K562 (cell line): ENCODE results near the gene MAP2. TPM values are rescaled to one million over a fixed set of nuclear protein-coding genes. Genes with fewer than 3 reads are reported as not detected.

Experiments
- ATAC-seq: fragments of 200-7000 bp; cut with Tn5 transposase; 3 replicates; pipeline ENCODE4 v1.9.1; 2020; ENCODE audit warnings: moderate library complexity
- BruUV-seq: library from RNA; stranded (reverse); fragments of 400-500 nt; replicated peaks from 2 replicates; lab custom pipeline; 2021; lab: Mats Ljungman, UMichigan
- CTCF ChIA-PET: fragments of 300-600 bp; formaldehyde crosslinking; extraction: SDS; loops from one replicate; lab custom pipeline; 2021; ENCODE audit warnings: low intra/inter-chr PET ratio; lab: Yijun Ruan, JAX
- POLR2A ChIA-PET: fragments of 300-600, 350-650 bp; sonication (Branson Sonifier 250); formaldehyde crosslinking; extraction: SDS; loops from one replicate; lab custom pipeline; 2021; ENCODE audit warnings: antibody characterized with exemption, inconsistent platforms; lab: Yijun Ruan, JAX
- DNase-seq, 4 experiments: peaks; one replicate each; pipeline versions ENCODE4 v3.0.0 to v3.0.0-alpha.2; 2011 to 2018; ENCODE audit warnings: low spot score in 3 of 4, mixed read lengths in 3 of 4; ENCODE audit errors: extremely low read depth in 1 of 4
- FAIRE-seq: peaks from 2 replicates; lab custom pipeline; 2011; peaks lifted over from hg19 to GRCh38; lab: Jason Lieb, UNC
- H2AFZ ChIP-seq: 2 replicates; pipeline ENCODE4 v1.6.0; 2011; ENCODE audit warnings: low read depth, low read length, control low read depth, inconsistent platforms
- H3K27ac ChIP-seq: fragments of 200-600 bp; 3 replicates; pipeline ENCODE4 v1.8.0; 2011; ENCODE audit warnings: low read depth, mild to moderate bottlenecking, control low read depth, inconsistent platforms, low read length, moderate library complexity, mixed read lengths; ENCODE audit errors: extremely low read depth
- H3K27me3 ChIP-seq, 2 experiments: fragments of 300-600 bp in 1 of 2; 2 replicates in 1 of 2; 3 replicates in 1 of 2; pipeline versions ENCODE4 v1.6.0 to v1.8.0; 2011; ENCODE audit warnings: inconsistent platforms in 2 of 2, low read length in 2 of 2, mild to moderate bottlenecking in 1 of 2, mixed read lengths in 1 of 2, moderate library complexity in 1 of 2; ENCODE audit not compliant: control insufficient read depth in 2 of 2, insufficient read depth in 2 of 2
- H3K36me3 ChIP-seq: fragments of 300-600 bp; 3 replicates; pipeline ENCODE4 v1.8.0; 2011; ENCODE audit warnings: mild to moderate bottlenecking, low read length, inconsistent platforms; ENCODE audit not compliant: control insufficient read depth, insufficient read depth
- H3K4me1 ChIP-seq, 2 experiments: fragments of 200-600 bp in 1 of 2; replicated peaks in 1 of 2; 2 replicates in 1 of 2; 3 replicates in 1 of 2; pipeline versions ENCODE4 v1.5.1 to v1.8.0; 2011; ENCODE audit warnings: inconsistent platforms in 2 of 2, low read length in 2 of 2, mild to moderate bottlenecking in 1 of 2, mixed read lengths in 1 of 2, moderate library complexity in 1 of 2; ENCODE audit not compliant: control insufficient read depth in 2 of 2, insufficient read depth in 2 of 2
- H3K4me2 ChIP-seq: 2 replicates; pipeline ENCODE4 v1.6.1; 2011; ENCODE audit warnings: low read length, control low read depth, inconsistent platforms, mixed read lengths; ENCODE audit not compliant: insufficient read depth
- H3K4me3 ChIP-seq: fragments of 200-600 bp; sonication (generic), shearing (Covaris generic); 2 replicates; pipeline ENCODE4 v1.5.1; 2016; ENCODE audit warnings: control low read depth, inconsistent platforms
- H3K79me2 ChIP-seq: fragments of 200-600 bp; 3 replicates; pipeline ENCODE4 v1.8.0; 2011; ENCODE audit warnings: low read length, inconsistent platforms; ENCODE audit not compliant: control insufficient read depth, insufficient read depth
- H3K9ac ChIP-seq, 2 experiments: 2 replicates each; pipeline versions ENCODE4 v1.6.0 to v1.6.1; 2011; ENCODE audit warnings: low read depth in 2 of 2, low read length in 2 of 2, control low read depth in 1 of 2, inconsistent platforms in 1 of 2, mild to moderate bottlenecking in 1 of 2, mixed read lengths in 1 of 2; ENCODE audit not compliant: insufficient read depth in 1 of 2
- H3K9me1 ChIP-seq: one replicate; pipeline ENCODE4 v1.6.0; 2011; ENCODE audit warnings: inconsistent platforms, mild to moderate bottlenecking, low read length, moderate library complexity; ENCODE audit not compliant: control insufficient read depth, insufficient read depth
- H3K9me3 ChIP-seq: replicated peaks from 2 replicates; pipeline ENCODE4 v1.5.1; 2011; ENCODE audit warnings: low read depth, low read length, inconsistent platforms; ENCODE audit not compliant: control insufficient read depth, insufficient read depth
- H4K20me1 ChIP-seq: replicated peaks from 2 replicates; pipeline ENCODE4 v1.6.1; 2011; ENCODE audit warnings: low read length, inconsistent platforms, mixed read lengths; ENCODE audit not compliant: control insufficient read depth, insufficient read depth
- HIVEP1 ChIP-seq: fragments of 250-450 bp; sonication (Bioruptor Pico); IDR thresholded peaks from 2 replicates; pipeline ENCODE4 v1.4.0; 2020; ENCODE audit warnings: mild to moderate bottlenecking
- PTBP1 ChIP-seq: fragments of 200-400 bp; formaldehyde crosslinking; IDR thresholded peaks from 2 replicates; pipeline ENCODE4 v1.6.1; 2017; ENCODE audit warnings: low read depth, low read length
- ZC3H11A ChIP-seq: IDR thresholded peaks from 2 replicates; pipeline ENCODE4 v1.6.1; 2012; ENCODE audit warnings: low read depth, low read length, improper control_type of control experiment
- WGBS: fragments of 100-300 bp; shearing (Covaris generic); methylation state at CpG from one replicate; pipeline ENCODE4 v1.1.6; 2016; ENCODE audit warnings: low coverage, mixed read lengths; ENCODE audit not compliant: insufficient coverage; ENCODE audit errors: missing lambda C conversion rate; 5-methylcytosine and 5-hydroxymethylcytosine counted together
- in situ Hi-C: fragments of 300-500 bp; cut with MboI; formaldehyde crosslinking; loops from 4 replicates; pipeline ENCODE4 v1.15.0; 2018; ENCODE audit warnings: inconsistent platforms, mixed read lengths
- intact Hi-C: fragments of 100-400 bp; cut with micrococcal nuclease; formaldehyde crosslinking; loops from 2 replicates; pipeline ENCODE4 v1.14.2; 2022
- polyA plus RNA-seq, 8 experiments: library from polyadenylated mRNA; depleted of rRNA in 4 of 8; stranded (reverse) in 5 of 8; unstranded in 3 of 8; fragments of >200 nt; fragmentation: Nextera tagmentation in 2 of 8; fragmentation: Illumina TruSeq in 1 of 8; extraction: Ambion mirVana in 2 of 8; extraction: Trizol in 1 of 8; gene quantifications; 2 replicates each; pipeline versions ENCODE4 v1.2.1 to v1.2.3, GENCODE V29; 2011 to 2014; ENCODE audit warnings: inconsistent platforms in 1 of 8, missing spikeins in 1 of 8
- total RNA-seq, 7 experiments: library from RNA; depleted of rRNA in 6 of 7; stranded (reverse); fragments of >200 nt in 6 of 7; fragmentation: Illumina TruSeq in 2 of 7; extraction: Trizol in 2 of 7; gene quantifications; 2 replicates each; pipeline versions ENCODE4 v1.2.1 to v1.2.3, GENCODE V29; 2011 to 2021; ENCODE audit warnings: low replicate concordance in 1 of 7
- TF ChIP-seq, protein P1 (sequence below): sonication (generic); formaldehyde crosslinking; IDR thresholded peaks from 2 replicates; pipeline ENCODE4 v1.5.0; 2020; ENCODE audit warnings: missing genetic modification reagents
- TF ChIP-seq, protein P2 (sequence below): IDR thresholded peaks from 3 replicates; pipeline ENCODE4 v1.6.1; 2011; ENCODE audit warnings: borderline replicate concordance, mild to moderate bottlenecking, moderate library complexity; ENCODE audit not compliant: insufficient read length; ENCODE audit errors: extremely low read depth

The MAP2 gene
- total and polyA plus RNA-seq, 9 of the 15 experiments (the other 6 are each of a cell fraction or from before 2014, with no cell fraction given), result 0.13 TPM; not detected in 8

DNA sequence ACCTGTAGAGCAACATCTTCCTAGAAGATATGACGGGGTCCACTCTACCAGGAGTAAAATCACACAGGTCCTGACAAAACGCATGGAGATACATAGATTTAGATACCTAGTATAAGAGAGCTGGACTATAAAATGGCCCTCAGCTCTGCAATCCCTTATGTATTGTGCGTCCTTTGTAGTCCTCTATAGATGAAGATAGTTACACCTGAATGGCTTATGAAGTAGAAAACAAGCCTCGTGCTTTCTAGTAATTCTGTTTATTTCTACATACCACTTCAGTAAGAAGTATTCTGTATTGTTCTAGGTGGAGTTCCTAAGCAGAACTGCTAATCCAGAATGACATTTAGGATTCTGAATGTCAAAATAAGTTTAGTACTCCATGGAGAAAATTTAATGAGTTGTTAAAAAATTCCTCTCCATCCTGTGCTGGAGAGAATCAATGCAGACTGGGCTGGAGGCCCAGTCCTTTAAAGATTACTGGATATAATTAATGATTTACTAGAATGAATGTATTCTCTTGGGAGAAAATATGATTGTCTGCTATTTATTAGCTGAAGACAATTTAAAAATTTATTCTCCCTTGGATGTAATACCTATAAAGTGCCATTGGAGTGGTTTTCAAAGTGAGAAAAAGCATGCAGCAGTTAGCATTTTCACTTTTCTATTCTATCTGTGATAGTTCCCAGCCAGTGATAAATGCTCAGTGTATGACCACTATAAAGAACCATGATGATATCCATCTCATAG is 200.5 kb downstream of the MAP2 start:
- Histone ChIP-seq H3K36me3 (no peaks in the 10 kb centered on the region), H3K9ac (no peak overlapping the region), H3K27ac (no peak overlapping the region), H2AFZ (no peak overlapping the region), H3K9me3 (no peaks in the 10 kb centered on the region), H3K9me1 (no peaks in the 10 kb centered on the region), H3K79me2 (no peaks in the 10 kb centered on the region), H4K20me1 (no peaks in the 10 kb centered on the region), H3K27me3 (no peaks in the 10 kb centered on the region), H3K4me2 (no peak overlapping the region), H3K4me3 (no peak overlapping the region), H3K4me1 (no peaks in the 10 kb centered on the region)
- ChIA-PET POLR2A (no interaction called here), CTCF (no interaction called here)
- WGBS, result 2% methylated on average over 4 of the region's 4 CpGs
- DNase-seq (no peak), FAIRE-seq (no peak), ATAC-seq (no peak)
- in situ Hi-C loops, result no loop called here
- intact Hi-C loops, result no loop called here
- TF ChIP-seq ZC3H11A, result no peak
- TF ChIP-seq, protein P1, sequence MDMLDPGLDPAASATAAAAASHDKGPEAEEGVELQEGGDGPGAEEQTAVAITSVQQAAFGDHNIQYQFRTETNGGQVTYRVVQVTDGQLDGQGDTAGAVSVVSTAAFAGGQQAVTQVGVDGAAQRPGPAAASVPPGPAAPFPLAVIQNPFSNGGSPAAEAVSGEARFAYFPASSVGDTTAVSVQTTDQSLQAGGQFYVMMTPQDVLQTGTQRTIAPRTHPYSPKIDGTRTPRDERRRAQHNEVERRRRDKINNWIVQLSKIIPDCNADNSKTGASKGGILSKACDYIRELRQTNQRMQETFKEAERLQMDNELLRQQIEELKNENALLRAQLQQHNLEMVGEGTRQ (CRISPR knock-in tag), result no peak
- no peak for TF ChIP-seq PTBP1
- TF ChIP-seq, protein P2, sequence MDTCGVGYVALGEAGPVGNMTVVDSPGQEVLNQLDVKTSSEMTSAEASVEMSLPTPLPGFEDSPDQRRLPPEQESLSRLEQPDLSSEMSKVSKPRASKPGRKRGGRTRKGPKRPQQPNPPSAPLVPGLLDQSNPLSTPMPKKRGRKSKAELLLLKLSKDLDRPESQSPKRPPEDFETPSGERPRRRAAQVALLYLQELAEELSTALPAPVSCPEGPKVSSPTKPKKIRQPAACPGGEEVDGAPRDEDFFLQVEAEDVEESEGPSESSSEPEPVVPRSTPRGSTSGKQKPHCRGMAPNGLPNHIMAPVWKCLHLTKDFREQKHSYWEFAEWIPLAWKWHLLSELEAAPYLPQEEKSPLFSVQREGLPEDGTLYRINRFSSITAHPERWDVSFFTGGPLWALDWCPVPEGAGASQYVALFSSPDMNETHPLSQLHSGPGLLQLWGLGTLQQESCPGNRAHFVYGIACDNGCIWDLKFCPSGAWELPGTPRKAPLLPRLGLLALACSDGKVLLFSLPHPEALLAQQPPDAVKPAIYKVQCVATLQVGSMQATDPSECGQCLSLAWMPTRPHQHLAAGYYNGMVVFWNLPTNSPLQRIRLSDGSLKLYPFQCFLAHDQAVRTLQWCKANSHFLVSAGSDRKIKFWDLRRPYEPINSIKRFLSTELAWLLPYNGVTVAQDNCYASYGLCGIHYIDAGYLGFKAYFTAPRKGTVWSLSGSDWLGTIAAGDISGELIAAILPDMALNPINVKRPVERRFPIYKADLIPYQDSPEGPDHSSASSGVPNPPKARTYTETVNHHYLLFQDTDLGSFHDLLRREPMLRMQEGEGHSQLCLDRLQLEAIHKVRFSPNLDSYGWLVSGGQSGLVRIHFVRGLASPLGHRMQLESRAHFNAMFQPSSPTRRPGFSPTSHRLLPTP, result no peak
- no peak for TF ChIP-seq HIVEP1 (CRISPR knock-in tag)
- BruUV-seq, result no TSS peak
